ENCODE measurements around the gene AP5Z1.

The AP5Z1 gene

DNA sequence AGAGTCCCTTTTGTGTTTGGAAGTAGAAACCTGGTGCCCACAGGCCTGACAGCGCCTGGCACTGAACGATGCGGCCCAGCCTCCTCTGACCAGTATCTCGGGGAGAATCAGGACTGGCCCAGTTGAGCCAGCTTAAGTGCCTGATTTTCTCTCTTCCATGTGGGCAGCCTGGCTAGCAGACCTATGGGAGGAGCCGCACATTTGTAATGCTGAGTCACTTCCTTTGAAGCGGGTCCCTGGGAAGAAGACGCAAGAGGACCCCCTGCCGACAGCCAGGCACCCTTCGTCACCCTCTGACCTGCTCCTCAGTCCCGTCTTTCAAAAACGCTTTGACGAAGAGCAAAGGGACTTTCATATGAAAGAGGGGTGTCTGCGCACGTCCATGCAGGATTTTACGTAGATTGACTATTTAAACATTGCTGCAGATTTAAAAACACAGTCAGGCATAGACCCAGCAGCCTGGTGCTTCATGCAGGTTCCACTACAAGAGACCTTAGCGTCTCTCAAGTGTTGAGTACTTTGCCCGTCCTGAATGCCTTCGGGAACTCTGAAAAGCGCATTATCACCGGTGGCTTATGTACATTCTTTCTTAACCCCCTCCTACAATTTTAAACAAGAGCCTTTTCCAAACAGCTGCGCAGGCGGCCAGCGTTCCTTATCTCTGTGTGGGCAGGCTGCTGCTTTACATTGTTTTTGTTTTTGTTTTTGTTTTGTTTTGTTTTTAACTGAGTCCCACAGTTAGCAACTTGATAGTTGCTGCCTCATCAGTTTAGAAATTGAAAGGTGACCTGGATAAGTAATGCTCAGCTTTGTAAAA lies 36.5 kb upstream of the AP5Z1 start:
- DNase-seq (ENCODE audit: low read depth): peak; percentile 75
- peaks cover 23% of the 10 kb centered on the region for H3K36me3 ChIP-seq (ENCODE audit: control insufficient read depth, insufficient read depth, low read length, severe bottlenecking)
- H3K27me3 ChIP-seq (replicated peaks; ENCODE audit: control insufficient read depth, insufficient read depth, low read length): no peaks in the 10 kb centered on the region
- H3K4me1 ChIP-seq (ENCODE audit: control insufficient read depth, insufficient read depth, low read length): peaks cover 16% of the 10 kb centered on the region
- H3K9me3 ChIP-seq (ENCODE audit: control insufficient read depth, low read length): no peaks in the 10 kb centered on the region
- peak overlapping the region; percentile 71 for H3K9ac ChIP-seq (ENCODE audit: low read length)
- peak overlapping the region; percentile 64 for H3K4me3 ChIP-seq (ENCODE audit: low read length)

DNA sequence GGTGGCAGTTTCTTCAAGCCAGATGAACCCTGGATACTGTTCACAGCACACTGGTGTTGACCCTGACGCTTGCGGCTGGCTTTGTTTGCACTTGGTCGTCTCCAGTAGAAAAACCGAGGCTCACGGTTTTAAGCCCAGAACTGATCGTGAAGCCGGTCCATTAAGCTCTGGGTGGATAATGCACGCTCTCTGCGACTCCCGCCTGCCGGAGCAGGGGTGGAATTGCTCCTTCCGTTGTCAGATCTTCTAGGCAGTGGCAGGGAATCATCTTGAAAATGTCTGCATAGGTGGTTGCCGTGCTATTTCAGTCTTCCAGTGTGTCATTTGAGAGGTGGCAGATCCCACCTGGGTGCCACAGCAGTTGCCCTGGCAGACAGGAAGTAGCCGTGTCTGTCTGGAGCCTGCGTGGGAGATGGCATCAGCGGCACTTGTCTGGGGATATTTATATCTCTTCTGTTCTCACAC lies 35.9 kb upstream of the AP5Z1 start:
- H3K4me1 ChIP-seq (ENCODE audit: control insufficient read depth, insufficient read depth, low read length): peaks cover 23% of the 10 kb centered on the region
- peaks cover 23% of the 10 kb centered on the region for H3K36me3 ChIP-seq (ENCODE audit: control insufficient read depth, insufficient read depth, low read length, severe bottlenecking)
- no peak for DNase-seq (ENCODE audit: low read depth)
- H3K9me3 ChIP-seq (ENCODE audit: control insufficient read depth, low read length): no peaks in the 10 kb centered on the region
- H3K4me3 ChIP-seq (ENCODE audit: low read length): peak overlapping the region; percentile 64
- peak overlapping the region; percentile 71 for H3K9ac ChIP-seq (ENCODE audit: low read length)
- no peaks in the 10 kb centered on the region for H3K27me3 ChIP-seq (replicated peaks; ENCODE audit: control insufficient read depth, insufficient read depth, low read length)

DNA sequence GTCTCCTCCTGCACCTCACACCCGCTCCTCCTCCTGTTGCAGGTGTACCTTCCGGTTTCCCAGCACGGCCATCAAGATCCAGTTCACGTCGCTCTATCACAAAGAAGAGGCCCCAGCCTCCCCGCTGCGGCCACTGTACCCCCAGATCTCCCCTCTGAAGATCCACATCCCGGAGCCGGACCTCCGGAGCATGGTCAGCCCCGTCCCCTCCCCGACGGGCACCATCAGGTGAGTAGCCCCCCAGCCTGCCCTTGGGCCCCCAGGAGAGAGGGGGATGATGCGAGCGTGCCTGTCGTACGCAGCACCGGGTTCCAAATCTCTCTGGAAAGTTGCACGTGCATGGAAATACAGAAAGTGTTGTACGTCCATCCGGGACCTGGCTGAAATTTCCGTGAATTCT lies 34.6 kb upstream of the AP5Z1 start:
- peaks cover 30% of the 10 kb centered on the region for H3K4me1 ChIP-seq (ENCODE audit: control insufficient read depth, insufficient read depth, low read length)
- no peak overlapping the region for H3K9ac ChIP-seq (ENCODE audit: low read length)
- peaks cover 23% of the 10 kb centered on the region for H3K36me3 ChIP-seq (ENCODE audit: control insufficient read depth, insufficient read depth, low read length, severe bottlenecking)
- H3K9me3 ChIP-seq (ENCODE audit: control insufficient read depth, low read length): no peaks in the 10 kb centered on the region
- H3K27me3 ChIP-seq (replicated peaks; ENCODE audit: control insufficient read depth, insufficient read depth, low read length): no peaks in the 10 kb centered on the region
- no peak overlapping the region for H3K4me3 ChIP-seq (ENCODE audit: low read length)
- no peak for DNase-seq (ENCODE audit: low read depth)

DNA sequence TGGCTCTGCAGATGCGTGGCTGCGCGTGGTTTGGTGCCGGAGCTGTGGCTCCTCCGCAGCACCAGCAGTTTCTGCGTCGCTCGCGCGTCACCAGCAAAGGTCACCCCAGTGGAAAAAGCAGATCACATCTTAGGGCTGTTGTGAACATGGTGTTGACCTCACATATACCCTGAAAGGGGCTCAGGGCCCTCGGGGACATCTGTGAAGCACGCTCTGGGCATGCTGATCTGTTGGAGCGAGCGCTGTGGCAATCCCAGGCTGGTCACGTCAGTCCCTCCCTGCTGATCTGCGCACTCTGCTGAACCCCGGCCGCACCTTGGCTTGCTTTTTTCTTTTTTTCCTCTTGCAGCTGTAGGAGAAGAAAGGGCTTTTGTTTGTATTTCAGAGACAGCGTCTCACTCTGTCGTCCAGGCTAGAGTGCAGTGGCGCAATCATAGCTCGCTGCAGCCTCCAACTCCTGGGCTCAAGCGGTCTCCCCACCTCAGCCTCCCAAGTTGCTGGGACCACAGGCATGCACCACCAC lies 33.3 kb upstream of the AP5Z1 start:
- no peaks in the 10 kb centered on the region for H3K27me3 ChIP-seq (replicated peaks; ENCODE audit: control insufficient read depth, insufficient read depth, low read length)
- DNase-seq (ENCODE audit: low read depth): no peak
- peaks cover 42% of the 10 kb centered on the region for H3K4me1 ChIP-seq (ENCODE audit: control insufficient read depth, insufficient read depth, low read length)
- no peaks in the 10 kb centered on the region for H3K9me3 ChIP-seq (ENCODE audit: control insufficient read depth, low read length)
- no peak overlapping the region for H3K4me3 ChIP-seq (ENCODE audit: low read length)
- H3K9ac ChIP-seq (ENCODE audit: low read length): no peak overlapping the region
- H3K36me3 ChIP-seq (ENCODE audit: control insufficient read depth, insufficient read depth, low read length, severe bottlenecking): peaks cover 25% of the 10 kb centered on the region

DNA sequence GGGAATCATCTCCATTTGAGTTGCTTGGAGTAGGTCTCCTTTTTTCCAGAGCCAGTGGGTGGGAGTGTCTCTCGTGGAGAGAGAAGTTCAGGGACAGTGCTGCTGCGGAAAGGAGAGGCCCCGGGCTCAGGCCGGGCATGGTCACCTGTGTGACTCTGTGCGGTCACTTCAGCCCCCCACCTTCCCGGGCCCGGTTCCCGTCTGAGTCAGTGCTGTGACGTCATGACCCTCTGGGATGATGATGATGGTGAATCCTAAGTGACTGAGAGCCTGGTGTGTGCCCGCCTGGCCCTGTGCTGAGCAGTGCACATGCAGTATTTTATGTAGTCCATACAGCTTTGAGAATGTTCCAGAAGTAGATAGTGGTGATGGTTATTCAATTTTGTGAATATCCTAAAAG lies 32.6 kb upstream of the AP5Z1 start:
- Histone ChIP-seq H3K4me3 (ENCODE audit: low read length) (no peak overlapping the region), H3K27me3 (replicated peaks; ENCODE audit: control insufficient read depth, insufficient read depth, low read length) (no peaks in the 10 kb centered on the region), H3K9ac (ENCODE audit: low read length) (no peak overlapping the region), H3K4me1 (ENCODE audit: control insufficient read depth, insufficient read depth, low read length) (peaks cover 43% of the 10 kb centered on the region), H3K36me3 (ENCODE audit: control insufficient read depth, insufficient read depth, low read length, severe bottlenecking) (peaks cover 30% of the 10 kb centered on the region), H3K9me3 (ENCODE audit: control insufficient read depth, low read length) (no peaks in the 10 kb centered on the region)
- no peak for DNase-seq (ENCODE audit: low read depth)

DNA sequence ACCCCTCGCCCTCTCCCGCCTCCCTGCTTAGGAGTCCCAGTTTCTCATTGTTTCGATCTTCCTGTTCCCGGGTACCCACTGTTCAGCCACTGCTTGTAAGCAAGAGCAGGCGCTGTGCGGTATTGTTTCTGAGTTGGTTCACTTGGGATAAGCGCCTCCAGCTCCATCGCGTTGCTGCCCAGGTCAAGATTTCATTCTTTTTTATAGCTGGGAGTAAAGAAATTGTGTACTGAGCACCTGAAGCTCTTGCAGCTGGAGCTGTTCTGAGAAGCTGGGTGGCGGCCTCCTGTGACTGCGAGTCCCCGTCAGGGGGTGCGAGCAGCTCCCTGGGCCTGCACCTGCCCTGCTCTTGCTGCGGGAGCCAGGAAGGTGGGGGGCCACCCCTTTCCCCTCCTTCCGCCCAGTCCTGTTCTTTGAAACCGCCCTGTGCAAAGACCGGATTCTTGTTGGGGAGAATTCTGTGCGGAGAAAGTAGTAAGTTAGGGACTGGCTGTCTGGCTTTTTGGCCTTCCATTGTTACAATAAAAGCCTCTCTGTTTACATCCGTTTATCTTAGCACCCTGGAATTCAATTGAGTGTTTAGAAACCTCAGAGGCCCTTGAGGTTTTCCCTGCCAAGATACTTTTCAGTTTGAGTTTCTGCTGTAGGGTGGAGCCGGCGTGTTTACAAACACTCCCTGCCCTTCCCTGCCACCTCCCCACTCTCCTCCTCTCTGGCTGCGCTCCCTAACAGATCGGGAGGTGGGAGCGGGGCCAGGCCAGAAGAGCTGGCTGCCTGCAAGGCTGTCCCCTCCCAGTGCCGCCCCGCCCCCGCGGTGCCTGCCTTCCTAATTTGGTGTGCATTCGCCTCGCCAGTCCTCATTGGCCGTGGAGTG lies 30.8 kb upstream of the AP5Z1 start:
- Histone ChIP-seq H3K4me3 (ENCODE audit: low read length) (peak overlapping the region; percentile 65), H3K4me1 (ENCODE audit: control insufficient read depth, insufficient read depth, low read length) (peaks cover 29% of the 10 kb centered on the region), H3K9ac (ENCODE audit: low read length) (peak overlapping the region; percentile 80), H3K9me3 (ENCODE audit: control insufficient read depth, low read length) (no peaks in the 10 kb centered on the region), H3K27me3 (replicated peaks; ENCODE audit: control insufficient read depth, insufficient read depth, low read length) (no peaks in the 10 kb centered on the region), H3K36me3 (ENCODE audit: control insufficient read depth, insufficient read depth, low read length, severe bottlenecking) (peaks cover 39% of the 10 kb centered on the region)
- DNase-seq (ENCODE audit: low read depth): peak; percentile 99

DNA sequence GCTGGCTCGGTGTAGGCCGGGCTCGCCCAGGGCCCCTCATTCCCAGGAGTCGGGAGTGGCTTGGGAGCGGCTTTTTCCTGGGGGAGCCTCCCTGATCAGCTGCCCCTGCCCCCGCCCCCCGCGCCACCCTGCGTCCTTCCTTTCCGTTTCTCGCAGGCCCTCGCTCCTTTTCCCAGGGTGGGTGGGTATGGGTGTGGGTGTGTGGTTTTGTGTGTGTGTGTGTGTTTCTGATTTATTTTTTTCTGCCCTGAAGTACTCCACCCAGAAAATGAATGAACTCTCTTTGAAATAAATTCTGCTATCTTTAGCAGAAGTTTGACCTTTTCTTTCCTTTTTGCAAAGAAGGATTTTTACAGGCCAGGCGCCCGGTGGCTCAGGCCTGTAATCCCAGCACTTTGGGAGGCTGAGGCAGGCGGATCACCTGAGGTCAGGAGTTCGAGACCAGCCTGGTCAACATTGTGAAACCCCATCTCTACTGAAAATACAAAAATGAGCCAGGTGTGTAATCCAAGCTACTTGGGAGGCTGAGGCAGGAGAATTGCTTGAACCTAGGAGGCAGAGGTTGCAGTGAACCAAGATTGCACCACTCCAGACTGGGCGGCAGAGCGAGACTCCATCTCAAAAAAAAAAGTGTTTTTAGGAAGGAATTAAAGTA lies 30.0 kb upstream of the AP5Z1 start:
- peak overlapping the region; percentile 77 for H3K4me3 ChIP-seq (ENCODE audit: low read length)
- H3K4me1 ChIP-seq (ENCODE audit: control insufficient read depth, insufficient read depth, low read length): peaks cover 28% of the 10 kb centered on the region
- peak overlapping the region; percentile 87 for H3K9ac ChIP-seq (ENCODE audit: low read length)
- no peak for DNase-seq (ENCODE audit: low read depth)
- no peaks in the 10 kb centered on the region for H3K9me3 ChIP-seq (ENCODE audit: control insufficient read depth, low read length)
- H3K27me3 ChIP-seq (replicated peaks; ENCODE audit: control insufficient read depth, insufficient read depth, low read length): no peaks in the 10 kb centered on the region
- H3K36me3 ChIP-seq (ENCODE audit: control insufficient read depth, insufficient read depth, low read length, severe bottlenecking): peaks cover 43% of the 10 kb centered on the region

DNA sequence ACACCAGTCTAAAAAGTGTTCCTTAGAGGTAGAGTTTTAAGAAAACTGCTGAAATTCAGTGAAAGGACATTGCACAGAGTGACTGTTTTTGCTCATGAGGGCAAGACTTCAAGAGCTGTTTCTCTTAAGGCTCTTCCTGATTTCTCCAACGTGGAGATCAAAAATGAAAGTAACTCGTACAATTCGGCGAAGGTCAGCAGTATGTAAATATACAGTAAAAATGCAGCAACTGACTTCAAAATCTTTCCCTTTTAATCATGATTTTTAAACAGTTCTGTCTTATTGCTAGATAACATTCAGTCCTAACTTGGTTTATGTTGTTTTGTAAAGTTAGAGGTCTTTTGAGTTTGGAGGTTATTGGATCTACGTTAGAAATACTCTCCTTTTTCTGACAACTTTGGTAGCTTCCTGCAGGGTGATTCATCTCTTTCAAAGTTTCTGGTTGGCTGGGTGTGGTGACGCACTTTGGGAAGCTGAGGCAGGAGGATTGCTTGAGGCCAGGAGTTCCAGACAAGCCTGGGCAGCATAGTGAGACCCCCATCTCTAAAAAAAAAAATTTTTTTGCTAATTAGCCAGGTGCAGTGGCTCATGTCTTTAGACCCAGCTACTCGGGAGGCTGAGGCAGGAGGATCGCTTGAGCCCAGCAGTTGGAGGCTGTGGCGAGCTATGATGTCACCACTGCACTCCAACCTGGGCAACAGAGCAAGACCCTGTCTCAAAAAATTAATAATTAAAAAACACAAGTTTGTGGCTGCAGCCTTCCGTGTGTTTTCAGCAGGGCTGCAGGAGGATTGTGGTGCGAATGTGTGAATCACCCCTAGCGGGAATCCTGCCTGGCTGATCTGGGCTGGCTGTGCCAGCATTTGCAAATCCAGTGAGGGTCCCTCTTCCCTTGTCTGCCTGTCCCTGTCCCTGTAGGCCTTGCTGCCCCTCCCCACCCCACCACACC lies 29.2 kb upstream of the AP5Z1 start:
- H3K9ac ChIP-seq (ENCODE audit: low read length): peak overlapping the region; percentile 87
- no peaks in the 10 kb centered on the region for H3K9me3 ChIP-seq (ENCODE audit: control insufficient read depth, low read length)
- H3K4me3 ChIP-seq (ENCODE audit: low read length): peak overlapping the region; percentile 77
- no peaks in the 10 kb centered on the region for H3K27me3 ChIP-seq (replicated peaks; ENCODE audit: control insufficient read depth, insufficient read depth, low read length)
- H3K4me1 ChIP-seq (ENCODE audit: control insufficient read depth, insufficient read depth, low read length): peaks cover 28% of the 10 kb centered on the region
- DNase-seq (ENCODE audit: low read depth): peak; percentile 84
- H3K36me3 ChIP-seq (ENCODE audit: control insufficient read depth, insufficient read depth, low read length, severe bottlenecking): peaks cover 45% of the 10 kb centered on the region

DNA sequence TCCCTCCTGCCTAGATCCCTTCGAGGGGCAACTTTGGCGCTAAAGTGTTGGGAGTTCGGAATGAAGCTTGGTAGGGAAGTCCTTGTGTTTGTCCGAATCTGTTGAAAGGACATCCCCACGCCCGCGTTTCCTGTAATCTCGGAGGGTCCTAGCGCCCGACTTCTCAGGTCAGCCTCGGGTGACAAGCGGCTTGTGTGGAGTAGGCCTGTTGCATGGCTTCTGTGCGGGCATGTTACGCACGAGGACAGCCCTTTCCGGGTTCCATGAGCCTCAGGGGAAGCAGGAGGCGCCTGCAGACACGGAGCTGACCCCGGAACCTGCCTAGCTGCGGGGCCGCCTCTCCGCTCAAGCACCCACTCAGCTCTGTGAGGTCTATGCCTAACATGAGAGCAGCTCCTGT lies 28.4 kb upstream of the AP5Z1 start:
- Histone ChIP-seq H3K9ac (ENCODE audit: low read length) (peak overlapping the region; percentile 25), H3K9me3 (ENCODE audit: control insufficient read depth, low read length) (no peaks in the 10 kb centered on the region), H3K4me3 (ENCODE audit: low read length) (no peak overlapping the region), H3K27me3 (replicated peaks; ENCODE audit: control insufficient read depth, insufficient read depth, low read length) (no peaks in the 10 kb centered on the region), H3K4me1 (ENCODE audit: control insufficient read depth, insufficient read depth, low read length) (peaks cover 28% of the 10 kb centered on the region), H3K36me3 (ENCODE audit: control insufficient read depth, insufficient read depth, low read length, severe bottlenecking) (peaks cover 44% of the 10 kb centered on the region)
- no peak for DNase-seq (ENCODE audit: low read depth)

DNA sequence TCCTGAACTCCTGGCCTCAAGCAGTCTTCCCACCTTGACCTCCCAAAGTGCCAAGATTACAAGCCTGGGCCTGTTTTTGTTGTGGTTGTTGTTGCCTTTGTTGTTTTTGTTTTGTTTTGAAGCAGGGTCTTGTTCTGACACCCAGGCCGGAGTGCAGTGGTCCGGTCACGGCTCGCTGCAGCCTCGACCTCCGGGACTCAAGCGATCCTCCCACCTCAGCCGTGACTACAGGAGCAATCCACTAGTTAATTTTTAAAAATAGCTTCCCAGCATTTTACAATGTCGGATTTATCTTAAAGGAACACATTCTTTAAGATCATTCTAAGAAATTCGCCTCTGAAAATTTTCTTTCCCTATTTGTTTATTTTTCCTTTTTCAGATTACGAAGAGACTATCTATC lies 27.7 kb upstream of the AP5Z1 start:
- H3K36me3 ChIP-seq (ENCODE audit: control insufficient read depth, insufficient read depth, low read length, severe bottlenecking): peaks cover 42% of the 10 kb centered on the region
- H3K4me1 ChIP-seq (ENCODE audit: control insufficient read depth, insufficient read depth, low read length): peaks cover 28% of the 10 kb centered on the region
- H3K27me3 ChIP-seq (replicated peaks; ENCODE audit: control insufficient read depth, insufficient read depth, low read length): no peaks in the 10 kb centered on the region
- no peak overlapping the region for H3K9ac ChIP-seq (ENCODE audit: low read length)
- H3K9me3 ChIP-seq (ENCODE audit: control insufficient read depth, low read length): no peaks in the 10 kb centered on the region
- no peak overlapping the region for H3K4me3 ChIP-seq (ENCODE audit: low read length)
- DNase-seq (ENCODE audit: low read depth): no peak
